Activated B cell treated with CpG ODN at 0.5 μM for 24 hours (primary cell): Measurements from ENCODE around the gene CARD6. TPM values are rescaled to one million over a fixed set of nuclear protein-coding genes. Genes with fewer than 3 reads are reported as not detected.
"Not testable (repeated sequence)": the region's sequence is repeated elsewhere in the genome, so short reads cannot be mapped to it uniquely, and the experiment has no call there.

Experiments used
- ATAC-seq: fragments of 200-7000 bp; cut with Tn5 transposase; one replicate; pipeline ENCODE4 v1.10.0; 2021; ENCODE audit warnings: low read depth, mild to moderate bottlenecking, moderate library complexity
- CTCF ChIA-PET: fragments of 350-600 bp; sonication (Branson Sonifier 250); formaldehyde crosslinking; loops from one replicate; lab custom pipeline; 2021; ENCODE audit warnings: antibody characterized with exemption; lab: Charles Lee
- POLR2A ChIA-PET: fragments of 350-600 bp; sonication (Branson Sonifier 250); formaldehyde crosslinking; loops from one replicate; lab custom pipeline; 2021; ENCODE audit warnings: antibody characterized with exemption; lab: Charles Lee
- DNase-seq: peaks from one replicate; pipeline ENCODE4 v3.0.0; 2022
- H3K27ac Mint-ChIP-seq: one replicate; pipeline ENCODE4 v1.8.0; 2020; ENCODE audit warnings: mixed read lengths
- H3K27me3 Mint-ChIP-seq: one replicate; pipeline ENCODE4 v1.8.0; 2021; ENCODE audit warnings: mixed read lengths
- H3K36me3 Mint-ChIP-seq: one replicate; pipeline ENCODE4 v1.8.0; 2021; ENCODE audit warnings: low read depth, mixed read lengths
- H3K4me1 Mint-ChIP-seq: one replicate; pipeline ENCODE4 v1.8.0; 2021; ENCODE audit warnings: mixed read lengths
- H3K4me3 Mint-ChIP-seq: one replicate; pipeline ENCODE4 v1.8.0; 2020; ENCODE audit warnings: mild to moderate bottlenecking, mixed read lengths
- H3K9me3 Mint-ChIP-seq: one replicate; pipeline ENCODE4 v1.8.0; 2020; ENCODE audit warnings: mixed read lengths
- intact Hi-C: fragments of 100-400 bp; cut with micrococcal nuclease; formaldehyde crosslinking; loops from one replicate; pipeline ENCODE4 v1.15.1; 2024
- total RNA-seq: library from RNA; stranded (reverse); gene quantifications from 2 replicates; pipeline ENCODE4 v1.2.3, GENCODE V29; 2022
- TF ChIP-seq, protein P1 (sequence below): fragments of 200-600 bp; IDR thresholded peaks from one replicate; pipeline ENCODE4 v1.8.0; 2022; ENCODE audit warnings: antibody characterized with exemption, mild to moderate bottlenecking

CARD6 gene
- 3.7 and 4.3 TPM in 2 replicates for total RNA-seq

GRCh38 chr5:40841068-40841805, at the start of gene CARD6:
Gene CARD6 (plus strand): TSS chr5:40841367. CDS start chr5:40841383, 16 bp downstream.
- POLR2A ChIA-PET, result interaction anchor here (0.7 to 1.1 kb wide), 2 partner anchors 10 to 42 kb away, joined by 3 to 4 read pairs; no protein-coding TSS in a partner anchor
- CTCF ChIA-PET, result interaction anchor here (0.8 kb wide), 1 partner anchor 86 kb away, joined by 3 read pairs; the partner anchor contains the start of gene TTC33
- ATAC-seq (peak; percentile 37), DNase-seq (no peak)
- H3K27me3 Mint-ChIP-seq, result no peaks in the 10 kb centered on the region
- H3K4me1 Mint-ChIP-seq, result peaks cover 15% of the 10 kb centered on the region
- TF ChIP-seq, protein P1, sequence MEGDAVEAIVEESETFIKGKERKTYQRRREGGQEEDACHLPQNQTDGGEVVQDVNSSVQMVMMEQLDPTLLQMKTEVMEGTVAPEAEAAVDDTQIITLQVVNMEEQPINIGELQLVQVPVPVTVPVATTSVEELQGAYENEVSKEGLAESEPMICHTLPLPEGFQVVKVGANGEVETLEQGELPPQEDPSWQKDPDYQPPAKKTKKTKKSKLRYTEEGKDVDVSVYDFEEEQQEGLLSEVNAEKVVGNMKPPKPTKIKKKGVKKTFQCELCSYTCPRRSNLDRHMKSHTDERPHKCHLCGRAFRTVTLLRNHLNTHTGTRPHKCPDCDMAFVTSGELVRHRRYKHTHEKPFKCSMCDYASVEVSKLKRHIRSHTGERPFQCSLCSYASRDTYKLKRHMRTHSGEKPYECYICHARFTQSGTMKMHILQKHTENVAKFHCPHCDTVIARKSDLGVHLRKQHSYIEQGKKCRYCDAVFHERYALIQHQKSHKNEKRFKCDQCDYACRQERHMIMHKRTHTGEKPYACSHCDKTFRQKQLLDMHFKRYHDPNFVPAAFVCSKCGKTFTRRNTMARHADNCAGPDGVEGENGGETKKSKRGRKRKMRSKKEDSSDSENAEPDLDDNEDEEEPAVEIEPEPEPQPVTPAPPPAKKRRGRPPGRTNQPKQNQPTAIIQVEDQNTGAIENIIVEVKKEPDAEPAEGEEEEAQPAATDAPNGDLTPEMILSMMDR, result no peak
- intact Hi-C loops, result no loop called here
- H3K9me3 Mint-ChIP-seq, result no peaks in the 10 kb centered on the region
- peak within 1 kb of the TSS; percentile 90 for H3K4me3 Mint-ChIP-seq
- H3K27ac Mint-ChIP-seq, result peak within 1 kb of the TSS; percentile 90
- no peaks in the 10 kb centered on the region for H3K36me3 Mint-ChIP-seq

- H3K4me1 Mint-ChIP-seq, result peaks cover 48% of the 10 kb centered on the region
- CTCF ChIA-PET, result no interaction called here
- H3K9me3 Mint-ChIP-seq, result peaks cover 2% of the 10 kb centered on the region
- TF ChIP-seq, protein P1, result no peak
- no peak for ATAC-seq
- intact Hi-C loops, result no loop called here
- H3K4me3 Mint-ChIP-seq, result no peak overlapping the region
- H3K27ac Mint-ChIP-seq, result no peak overlapping the region
- POLR2A ChIA-PET, result no interaction called here
- H3K36me3 Mint-ChIP-seq, result peaks cover 27% of the 10 kb centered on the region
- no peaks in the 10 kb centered on the region for H3K27me3 Mint-ChIP-seq
- no peak for DNase-seq
Observed at GRCh38 chr5:40791715-40792139, 49.4 kb upstream of the CARD6 start.

- not testable (repeated sequence) for ATAC-seq
Observed at GRCh38 chr5:40792691-40793090, 48.5 kb upstream of the CARD6 start.

DNA sequence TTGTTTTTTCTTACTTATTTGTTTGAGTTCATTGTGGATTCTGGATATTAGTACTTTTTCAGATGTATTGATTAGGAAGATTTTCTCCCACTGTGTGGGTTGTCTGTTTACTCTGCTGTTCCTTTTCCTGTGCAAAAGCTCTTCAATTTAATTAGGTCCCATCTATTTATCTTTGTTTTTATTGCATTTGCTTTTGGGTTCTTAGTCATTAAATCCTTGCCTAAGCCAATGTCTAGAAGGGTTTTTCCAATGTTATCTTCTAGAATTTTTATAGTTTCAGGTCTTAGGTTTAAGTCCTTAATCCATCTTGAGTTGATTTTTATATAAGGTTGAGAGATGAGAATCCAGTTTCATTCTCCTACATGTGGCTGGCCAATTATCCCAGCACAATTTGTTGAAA, 46.8 kb upstream of the CARD6 start:
- H3K27me3 Mint-ChIP-seq, H3K27ac Mint-ChIP-seq, intact Hi-C loops, CTCF ChIA-PET, DNase-seq, POLR2A ChIA-PET, H3K9me3 Mint-ChIP-seq, H3K4me3 Mint-ChIP-seq, ATAC-seq: not testable (repeated sequence)
- Mint-ChIP-seq H3K36me3 (peaks cover 16% of the 10 kb centered on the region), H3K4me1 (peaks cover 54% of the 10 kb centered on the region)

More at GRCh38 chr5:40792691-40793090, 48.5 kb upstream of the CARD6 start:
- DNase-seq, H3K27me3 Mint-ChIP-seq, intact Hi-C loops, H3K9me3 Mint-ChIP-seq, H3K4me3 Mint-ChIP-seq, POLR2A ChIA-PET, CTCF ChIA-PET, H3K27ac Mint-ChIP-seq: not testable (repeated sequence)
- Mint-ChIP-seq H3K36me3 (peaks cover 30% of the 10 kb centered on the region), H3K4me1 (peaks cover 55% of the 10 kb centered on the region)

- H3K4me1 Mint-ChIP-seq, result peaks cover 54% of the 10 kb centered on the region
- H3K36me3 Mint-ChIP-seq, result peaks cover 16% of the 10 kb centered on the region
- DNase-seq, POLR2A ChIA-PET, H3K4me3 Mint-ChIP-seq, H3K27ac Mint-ChIP-seq, H3K9me3 Mint-ChIP-seq, ATAC-seq, CTCF ChIA-PET, H3K27me3 Mint-ChIP-seq, intact Hi-C loops: not testable (repeated sequence)
Observed at GRCh38 chr5:40794877-40795276, 46.3 kb upstream of the CARD6 start.

GRCh38 chr5:40796487-40796889, 44.7 kb upstream of the CARD6 start:
- H3K9me3 Mint-ChIP-seq, result no peaks in the 10 kb centered on the region
- no peak for DNase-seq
- intact Hi-C loops, result loop anchor here (2.0 kb wide), 1 partner anchor 116 kb away; no protein-coding TSS in a partner anchor
- TF ChIP-seq, protein P1, result no peak
- ChIA-PET CTCF (no interaction called here), POLR2A (interaction anchor here (0.7 to 1.6 kb wide), 4 partner anchors 9 to 1847 kb away, joined by 3 to 6 read pairs (median 3); partner anchors contain the start of gene RPL37)
- peaks cover 16% of the 10 kb centered on the region for H3K36me3 Mint-ChIP-seq
- ATAC-seq, result no peak
- peak overlapping the region; percentile 91 for H3K4me3 Mint-ChIP-seq
- peak overlapping the region; percentile 6 for H3K27ac Mint-ChIP-seq
- no peaks in the 10 kb centered on the region for H3K27me3 Mint-ChIP-seq
- peaks cover 46% of the 10 kb centered on the region for H3K4me1 Mint-ChIP-seq
